Measurements from ENCODE around the gene NAALAD2. TPM values are rescaled to one million over a fixed set of nuclear protein-coding genes. Genes with fewer than 3 reads are reported as not detected.
"Not testable (repeated sequence)": the region's sequence is repeated elsewhere in the genome, so short reads cannot be mapped to it uniquely, and the experiment has no call there.

The NAALAD2 gene
- total RNA-seq: 29.8 and 30.9 TPM in 2 replicates
- polyA plus RNA-seq: 15.6 and 20.8 TPM in 2 replicates

GRCh38 chr11:90134478-90135003 lies at the start of gene NAALAD2:
Gene NAALAD2 (plus strand): TSS chr11:90134663. CDS start chr11:90134759, 96 bp downstream.
- TF ChIP-seq CTCF (IDR thresholded peaks at IDR 0.05; ENCODE audit: poor library complexity): no peak
- TF ChIP-seq EZH2 (IDR thresholded peaks at IDR 0.05; ENCODE audit: borderline replicate concordance): no peak
- no peak for TF ChIP-seq EZH2phosphoT487 (IDR thresholded peaks at IDR 0.05; ENCODE audit: low read depth, severe bottlenecking, unreplicated experiment)
- peak within 1 kb of the TSS; percentile 81 for H3K4me2 ChIP-seq
- no peaks in the 10 kb centered on the region for H3K4me1 ChIP-seq (ENCODE audit: insufficient read depth)
- H2AFZ ChIP-seq: peak within 1 kb of the TSS; percentile 86
- no peaks in the 10 kb centered on the region for H3K27me3 ChIP-seq
- H4K20me1 ChIP-seq (ENCODE audit: insufficient read depth, poor library complexity, severe bottlenecking): no peaks in the 10 kb centered on the region
- peak; percentile 88 for DNase-seq (ENCODE audit: low spot score)
- H3K4me3 ChIP-seq: peak within 1 kb of the TSS; percentile 60
- WGBS (ENCODE audit: low lambda C conversion rate, missing lambda C conversion rate): 2% methylated on average over 25 of the region's 25 CpGs
- H3K27ac ChIP-seq: peak within 1 kb of the TSS; percentile 76
- H3K79me2 ChIP-seq: peaks cover 26% of the 10 kb centered on the region
- no peaks in the 10 kb centered on the region for H3K9me3 ChIP-seq (ENCODE audit: low read depth)
- no peaks in the 10 kb centered on the region for H3K9me2 ChIP-seq (replicated peaks; ENCODE audit: insufficient read depth)
- H3K36me3 ChIP-seq (replicated peaks; ENCODE audit: insufficient read depth, low read depth): no peaks in the 10 kb centered on the region

- H3K4me2 ChIP-seq; H3K4me3 ChIP-seq; H4K20me1 ChIP-seq (ENCODE audit: insufficient read depth, poor library complexity, severe bottlenecking); H3K27ac ChIP-seq; H3K27me3 ChIP-seq; DNase-seq (ENCODE audit: low spot score); H2AFZ ChIP-seq; H3K9me2 ChIP-seq (replicated peaks; ENCODE audit: insufficient read depth); H3K4me1 ChIP-seq (ENCODE audit: insufficient read depth); H3K36me3 ChIP-seq (replicated peaks; ENCODE audit: insufficient read depth, low read depth); H3K9me3 ChIP-seq (ENCODE audit: low read depth); H3K79me2 ChIP-seq: not testable (repeated sequence)
- 76% methylated on average over 3 of the region's 3 CpGs for WGBS (ENCODE audit: low lambda C conversion rate, missing lambda C conversion rate)
These were observed 48.8 kb upstream of the NAALAD2 start, which contains the start of gene UBTFL1 for GRCh38 chr11:90085650-90086049. Gene UBTFL1 (plus strand): TSS chr11:90085950. CDS start chr11:90085950, 0 bp downstream.

- not testable (repeated sequence) for DNase-seq (ENCODE audit: low spot score); H3K4me1 ChIP-seq (ENCODE audit: insufficient read depth); H3K79me2 ChIP-seq; H3K9me2 ChIP-seq (replicated peaks; ENCODE audit: insufficient read depth); H3K9me3 ChIP-seq (ENCODE audit: low read depth); H3K4me2 ChIP-seq; H3K4me3 ChIP-seq; H4K20me1 ChIP-seq (ENCODE audit: insufficient read depth, poor library complexity, severe bottlenecking); H3K36me3 ChIP-seq (replicated peaks; ENCODE audit: insufficient read depth, low read depth); H3K27ac ChIP-seq; H2AFZ ChIP-seq; H3K27me3 ChIP-seq
- WGBS (ENCODE audit: low lambda C conversion rate, missing lambda C conversion rate): 52% methylated on average over 2 of the region's 2 CpGs
These were observed 45.7 kb upstream of the NAALAD2 start for GRCh38 chr11:90088731-90089130.

- DNase-seq (ENCODE audit: low spot score); H3K4me2 ChIP-seq; H4K20me1 ChIP-seq (ENCODE audit: insufficient read depth, poor library complexity, severe bottlenecking); H3K27me3 ChIP-seq; H3K9me3 ChIP-seq (ENCODE audit: low read depth); H2AFZ ChIP-seq; H3K79me2 ChIP-seq; H3K36me3 ChIP-seq (replicated peaks; ENCODE audit: insufficient read depth, low read depth); H3K4me3 ChIP-seq; H3K4me1 ChIP-seq (ENCODE audit: insufficient read depth); H3K9me2 ChIP-seq (replicated peaks; ENCODE audit: insufficient read depth); H3K27ac ChIP-seq: not testable (repeated sequence)
- 97% methylated on average over 15 of the region's 28 CpGs for WGBS (ENCODE audit: low lambda C conversion rate, missing lambda C conversion rate)
These were observed 39.1 kb upstream of the NAALAD2 start for GRCh38 chr11:90095230-90095924.

- WGBS (ENCODE audit: low lambda C conversion rate, missing lambda C conversion rate): 78% methylated on average over 4 of the region's 4 CpGs
- not testable (repeated sequence) for H3K4me2 ChIP-seq; H3K9me3 ChIP-seq (ENCODE audit: low read depth); H2AFZ ChIP-seq; H3K27me3 ChIP-seq; H4K20me1 ChIP-seq (ENCODE audit: insufficient read depth, poor library complexity, severe bottlenecking); H3K4me3 ChIP-seq; H3K27ac ChIP-seq; H3K9me2 ChIP-seq (replicated peaks; ENCODE audit: insufficient read depth); H3K79me2 ChIP-seq; H3K4me1 ChIP-seq (ENCODE audit: insufficient read depth); DNase-seq (ENCODE audit: low spot score); H3K36me3 ChIP-seq (replicated peaks; ENCODE audit: insufficient read depth, low read depth)
These were observed 36.2 kb upstream of the NAALAD2 start for GRCh38 chr11:90098261-90098660.
